Osteoblast (primary cell): ENCODE data around the gene ZNF471. TPM values are rescaled to one million over a fixed set of nuclear protein-coding genes. Genes with fewer than 3 reads are reported as not detected.

Experiments
- DNase-seq: peaks from one replicate; pipeline ENCODE4 v3.0.0; 2011; ENCODE audit warnings: low spot score, mixed read lengths; ENCODE audit not compliant: insufficient read length; ENCODE audit errors: missing footprints
- H2AFZ ChIP-seq: 2 replicates; pipeline ENCODE4 v1.6.0; 2011; ENCODE audit warnings: mild to moderate bottlenecking, low read length
- H3K27ac ChIP-seq: 2 replicates; pipeline ENCODE4 v1.5.1; 2011; ENCODE audit warnings: mild to moderate bottlenecking, low read depth, low read length, moderate library complexity
- H3K27me3 ChIP-seq: 2 replicates; pipeline ENCODE4 v1.6.0; 2012; ENCODE audit warnings: mild to moderate bottlenecking, control low read depth, inconsistent platforms, low read length, moderate library complexity; ENCODE audit not compliant: insufficient read depth
- H3K36me3 ChIP-seq: 2 replicates; pipeline ENCODE4 v1.5.1; 2011; ENCODE audit warnings: mild to moderate bottlenecking, low read length, control low read depth, moderate library complexity; ENCODE audit not compliant: insufficient read depth
- H3K4me1 ChIP-seq: 2 replicates; pipeline ENCODE4 v1.5.1; 2011; ENCODE audit warnings: mild to moderate bottlenecking, low read length, control low read depth, moderate library complexity; ENCODE audit not compliant: insufficient read depth
- H3K4me2 ChIP-seq: 2 replicates; pipeline ENCODE4 v1.6.0; 2011; ENCODE audit warnings: mild to moderate bottlenecking, low read length; ENCODE audit not compliant: insufficient read depth
- H3K4me3 ChIP-seq: fragments of 200-600 bp; sonication (generic); 3 replicates; pipeline ENCODE4 v1.5.1; 2012; ENCODE audit warnings: mild to moderate bottlenecking, low read length, inconsistent platforms; ENCODE audit not compliant: insufficient read depth
- H3K79me2 ChIP-seq: 2 replicates; pipeline ENCODE4 v1.6.0; 2012; ENCODE audit warnings: mild to moderate bottlenecking, low read length, control low read depth, inconsistent platforms; ENCODE audit not compliant: insufficient read depth
- H3K9me3 ChIP-seq: 2 replicates; pipeline ENCODE4 v1.5.1; 2011; ENCODE audit warnings: low read depth, low read length, control low read depth
- H4K20me1 ChIP-seq: 2 replicates; pipeline ENCODE4 v1.6.0; 2012; ENCODE audit warnings: mild to moderate bottlenecking, low read length, control low read depth; ENCODE audit not compliant: insufficient read depth
- CTCF ChIP-seq: IDR thresholded peaks from 2 replicates; pipeline ENCODE4 v1.5.1; 2011; ENCODE audit warnings: mild to moderate bottlenecking, low read depth, low read length, moderate library complexity; ENCODE audit errors: extremely low read depth
- total RNA-seq: library from RNA; depleted of rRNA; stranded (reverse); fragments of >200 nt; gene quantifications from 2 replicates; pipeline ENCODE4 v1.2.3, GENCODE V29; 2012

Gene ZNF471
- total RNA-seq, 1 donor: 5.1 TPM

DNA sequence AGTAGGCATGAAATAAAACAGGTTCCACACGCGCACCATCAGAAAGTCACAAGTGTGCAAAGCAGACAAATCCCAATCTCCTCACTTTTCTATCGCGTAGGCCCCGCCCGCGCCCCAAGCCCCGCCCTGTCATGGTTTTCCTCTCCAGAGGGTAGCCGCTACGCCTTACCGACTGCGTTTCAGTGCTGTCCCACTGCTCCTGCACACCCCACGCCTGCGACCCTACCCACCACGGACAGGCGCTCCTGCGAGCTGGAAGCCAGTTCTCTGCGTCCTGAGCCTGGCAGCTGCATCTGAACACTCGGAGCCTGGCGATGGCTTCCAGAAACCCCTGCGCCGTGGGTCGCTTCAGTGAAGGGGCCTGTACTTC lies 59.2 kb downstream of the ZNF471 start:
- peaks cover 12% of the 10 kb centered on the region for H3K9me3 ChIP-seq
- DNase-seq: peak; percentile 51

DNA sequence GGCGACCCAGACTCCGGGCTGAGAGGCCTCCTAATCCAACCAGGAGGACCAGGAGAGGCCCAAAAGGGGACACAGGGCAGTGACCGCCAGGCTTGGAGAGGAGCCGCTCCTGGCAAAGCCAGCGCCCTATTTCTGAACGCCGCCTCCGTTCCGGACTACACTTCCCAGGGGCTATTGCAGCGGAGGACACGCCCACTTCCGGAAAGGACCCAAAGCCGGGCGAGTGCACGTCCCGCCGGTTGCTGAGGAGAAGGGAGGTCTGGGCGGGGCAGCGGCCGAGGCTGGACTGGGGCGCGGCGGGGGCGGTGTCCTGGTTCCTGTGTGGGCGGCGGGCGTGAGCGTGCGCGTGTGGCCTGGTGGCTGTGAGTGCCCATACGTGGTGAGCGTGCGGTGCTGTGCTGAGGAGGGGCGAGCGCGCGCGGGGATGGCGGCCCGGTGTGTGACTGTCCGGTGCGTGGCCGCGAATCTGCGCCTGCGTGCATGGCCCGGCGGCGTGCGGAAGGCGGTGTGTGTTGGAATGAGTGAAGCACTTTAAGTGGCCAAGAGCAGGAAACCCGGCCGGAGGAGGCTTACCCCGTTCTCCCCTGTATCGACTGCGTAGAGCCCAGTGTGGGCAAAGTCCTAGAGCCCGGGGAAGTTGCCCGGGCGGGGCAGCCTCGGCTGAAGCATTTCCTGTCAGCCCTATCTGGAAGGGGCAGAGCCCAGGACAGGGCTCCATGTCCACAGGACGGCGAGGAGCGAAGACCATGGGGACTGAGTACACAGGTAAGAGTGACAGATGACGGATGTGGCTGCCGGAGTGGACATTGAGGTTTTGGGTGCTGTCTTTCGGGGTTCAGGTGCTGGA lies 59.8 kb downstream of the ZNF471 start, which contains the start of gene ZNF470:
TSS of gene ZNF470 (plus strand) at position 195 of the 847 bp plus-strand sequence. CDS start 2,844 bp downstream, outside the sequence.
- Histone ChIP-seq H3K4me2 (peak within 1 kb of the TSS; percentile 90), H2AFZ (peak within 1 kb of the TSS; percentile 100), H3K27ac (peak within 1 kb of the TSS; percentile 65), H4K20me1 (no peaks in the 10 kb centered on the region), H3K79me2 (peaks cover 11% of the 10 kb centered on the region), H3K4me1 (peaks cover 6% of the 10 kb centered on the region), H3K4me3 (peak within 1 kb of the TSS; percentile 98), H3K9me3 (peaks cover 12% of the 10 kb centered on the region), H3K27me3 (no peaks in the 10 kb centered on the region), H3K36me3 (peaks cover 25% of the 10 kb centered on the region)
- DNase-seq: peak; percentile 98
- no peak for TF ChIP-seq CTCF

More for the DNA sequence above, 59.2 kb downstream of the ZNF471 start:
- Histone ChIP-seq H3K27ac (peak overlapping the region; percentile 65), H3K4me1 (peaks cover 6% of the 10 kb centered on the region), H3K27me3 (no peaks in the 10 kb centered on the region), H3K4me3 (peak overlapping the region; percentile 98), H4K20me1 (no peaks in the 10 kb centered on the region), H2AFZ (peak overlapping the region; percentile 100), H3K4me2 (peak overlapping the region; percentile 90), H3K79me2 (peaks cover 11% of the 10 kb centered on the region), H3K36me3 (peaks cover 24% of the 10 kb centered on the region)
- TF ChIP-seq CTCF: no peak

- no peak overlapping the region for H2AFZ ChIP-seq
- H3K4me2 ChIP-seq: no peak overlapping the region
- no peak overlapping the region for H3K4me3 ChIP-seq
- no peaks in the 10 kb centered on the region for H3K27me3 ChIP-seq
- H3K79me2 ChIP-seq: peaks cover 11% of the 10 kb centered on the region
- peaks cover 58% of the 10 kb centered on the region for H3K36me3 ChIP-seq
- peaks cover 6% of the 10 kb centered on the region for H3K4me1 ChIP-seq
- no peak overlapping the region for H3K27ac ChIP-seq
- TF ChIP-seq CTCF: no peak
- H3K9me3 ChIP-seq: peaks cover 38% of the 10 kb centered on the region
- no peak for DNase-seq
- H4K20me1 ChIP-seq: no peaks in the 10 kb centered on the region
Measured at GRCh38 chr19:56572589-56572988, 64.9 kb downstream of the ZNF471 start.

DNA sequence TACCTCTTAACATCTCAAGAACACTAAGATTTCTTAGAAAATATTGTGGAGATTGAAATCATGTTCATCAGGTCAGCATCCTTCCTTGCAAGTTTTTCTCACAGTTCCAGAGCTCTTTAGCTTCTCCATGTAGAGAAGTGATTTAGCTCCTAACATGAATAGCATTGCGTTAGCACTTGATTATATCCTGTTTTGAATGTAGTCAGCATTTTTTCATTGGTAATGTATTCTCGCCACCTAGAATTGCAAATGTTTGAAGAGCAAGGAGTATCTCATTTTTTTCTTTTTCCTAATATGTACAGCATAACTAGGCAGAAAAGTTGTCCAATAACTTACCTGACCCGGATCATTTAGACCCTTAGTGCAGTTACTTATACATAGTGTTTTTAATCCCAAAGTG lies 66.3 kb downstream of the ZNF471 start:
- Histone ChIP-seq H2AFZ (no peak overlapping the region), H4K20me1 (no peaks in the 10 kb centered on the region), H3K4me2 (no peak overlapping the region), H3K79me2 (peaks cover 2% of the 10 kb centered on the region), H3K9me3 (peaks cover 51% of the 10 kb centered on the region), H3K4me3 (no peak overlapping the region), H3K36me3 (peaks cover 57% of the 10 kb centered on the region), H3K27ac (no peak overlapping the region), H3K27me3 (no peaks in the 10 kb centered on the region), H3K4me1 (no peaks in the 10 kb centered on the region)
- TF ChIP-seq CTCF: no peak
- DNase-seq: no peak
